ENCODE results near the gene TAF1B. TPM values are rescaled to one million over a fixed set of nuclear protein-coding genes. Genes with fewer than 3 reads are reported as not detected.

TAF1B gene
- total RNA-seq, 1 donor: 29.8 TPM

- H3K4me3 ChIP-seq (ENCODE audit: low read depth, low read length): peak overlapping the region; percentile 29
- peak; percentile 94 for TF ChIP-seq CTCF (IDR thresholded peaks at IDR 0.05; ENCODE audit: insufficient read depth, low read depth, low read length)
- DNase-seq (ENCODE audit: low read depth): peak; percentile 61
Measured at GRCh38 chr2:9813312-9814128, 29.8 kb upstream of the TAF1B start.

GRCh38 chr2:9814129-9814868 lies 29.0 kb upstream of the TAF1B start:
- no peak for TF ChIP-seq CTCF (IDR thresholded peaks at IDR 0.05; ENCODE audit: insufficient read depth, low read depth, low read length)
- H3K4me3 ChIP-seq (ENCODE audit: low read depth, low read length): peak overlapping the region; percentile 29
- no peak for DNase-seq (ENCODE audit: low read depth)

- H3K4me3 ChIP-seq (ENCODE audit: low read depth, low read length): no peak overlapping the region
- TF ChIP-seq CTCF (IDR thresholded peaks at IDR 0.05; ENCODE audit: insufficient read depth, low read depth, low read length): no peak
- DNase-seq (ENCODE audit: low read depth): no peak
Measured at GRCh38 chr2:9815076-9815475, 28.2 kb upstream of the TAF1B start.

- no peak for TF ChIP-seq CTCF (IDR thresholded peaks at IDR 0.05; ENCODE audit: insufficient read depth, low read depth, low read length)
- DNase-seq (ENCODE audit: low read depth): no peak
- no peak overlapping the region for H3K4me3 ChIP-seq (ENCODE audit: low read depth, low read length)
Measured at GRCh38 chr2:9815844-9816279, 27.4 kb upstream of the TAF1B start.

GRCh38 chr2:9818097-9818496 lies 25.2 kb upstream of the TAF1B start:
- no peak overlapping the region for H3K4me3 ChIP-seq (ENCODE audit: low read depth, low read length)
- no peak for TF ChIP-seq CTCF (IDR thresholded peaks at IDR 0.05; ENCODE audit: insufficient read depth, low read depth, low read length)
- DNase-seq (ENCODE audit: low read depth): no peak

- DNase-seq (ENCODE audit: low read depth): no peak
- H3K4me3 ChIP-seq (ENCODE audit: low read depth, low read length): no peak overlapping the region
- TF ChIP-seq CTCF (IDR thresholded peaks at IDR 0.05; ENCODE audit: insufficient read depth, low read depth, low read length): no peak
Measured at GRCh38 chr2:9819551-9819950, 23.7 kb upstream of the TAF1B start.
